GM21367 (cell line): ENCODE results near the gene CDKAL1.

Source experiments
- ATAC-seq: cut with Tn5 transposase; IDR thresholded peaks from one replicate; pipeline ENCODE4 v1.9.1; 2021; ENCODE audit not compliant: unreplicated experiment

Gene CDKAL1

GRCh38 chr6:21151119-21151518 lies 616.9 kb downstream of the CDKAL1 start:
- no peak for ATAC-seq

GRCh38 chr6:21151530-21151929 lies 617.3 kb downstream of the CDKAL1 start:
- no peak for ATAC-seq

GRCh38 chr6:21157186-21157929 lies 623.1 kb downstream of the CDKAL1 start:
- ATAC-seq, result peak; percentile 78

GRCh38 chr6:21158149-21158548 lies 623.9 kb downstream of the CDKAL1 start:
- ATAC-seq, result no peak

- no peak for ATAC-seq
These were observed 624.6 kb downstream of the CDKAL1 start for GRCh38 chr6:21158873-21159272.

- no peak for ATAC-seq
These were observed 625.2 kb downstream of the CDKAL1 start for GRCh38 chr6:21159465-21159864.

- ATAC-seq, result no peak
These were observed 627.5 kb downstream of the CDKAL1 start for GRCh38 chr6:21161707-21162106.

- no peak for ATAC-seq
These were observed 629.0 kb downstream of the CDKAL1 start for GRCh38 chr6:21163110-21163837.

- no peak for ATAC-seq
These were observed 629.6 kb downstream of the CDKAL1 start for GRCh38 chr6:21163838-21164180.

GRCh38 chr6:21164768-21165326 lies 630.6 kb downstream of the CDKAL1 start:
- ATAC-seq, result peak; percentile 70

GRCh38 chr6:21166754-21167153 lies 632.5 kb downstream of the CDKAL1 start:
- no peak for ATAC-seq

- ATAC-seq, result no peak
These were observed 633.5 kb downstream of the CDKAL1 start for GRCh38 chr6:21167790-21168189.

GRCh38 chr6:21171801-21172200 lies 637.5 kb downstream of the CDKAL1 start:
- no peak for ATAC-seq

- ATAC-seq, result no peak
These were observed 638.8 kb downstream of the CDKAL1 start for GRCh38 chr6:21173031-21173430.

GRCh38 chr6:21173678-21174077 lies 639.4 kb downstream of the CDKAL1 start:
- ATAC-seq, result no peak

GRCh38 chr6:21176197-21176596 lies 641.9 kb downstream of the CDKAL1 start:
- no peak for ATAC-seq

- ATAC-seq, result peak; percentile 59
These were observed 645.9 kb downstream of the CDKAL1 start for GRCh38 chr6:21180155-21180554.

GRCh38 chr6:21180800-21181337 lies 646.6 kb downstream of the CDKAL1 start:
- ATAC-seq, result no peak

GRCh38 chr6:21181866-21182265 lies 647.6 kb downstream of the CDKAL1 start:
- ATAC-seq, result no peak

GRCh38 chr6:21182589-21182988 lies 648.3 kb downstream of the CDKAL1 start:
- ATAC-seq, result no peak

GRCh38 chr6:21185861-21186478 lies 651.7 kb downstream of the CDKAL1 start:
- no peak for ATAC-seq
